HS-5 (cell line): ENCODE measurements around the gene SLC2A10.
"Not testable (repeated sequence)": the region's sequence is repeated elsewhere in the genome, so short reads cannot be mapped to it uniquely, and the experiment has no call there.

Source experiments
- DNase-seq: peaks from one replicate; pipeline ENCODE4 v3.0.0-alpha.2; 2012; ENCODE audit warnings: low read depth

Gene SLC2A10

GRCh38 chr20:46709459-46710152 is at the start of gene SLC2A10:
SLC2A10 (plus strand) TSS chr20:46709649; CDS start chr20:46709737, 88 bp downstream.
- no peak for DNase-seq

GRCh38 chr20:46660487-46660886 is 49.0 kb upstream of the SLC2A10 start:
- no peak for DNase-seq

GRCh38 chr20:46661659-46662058 is 47.8 kb upstream of the SLC2A10 start:
- no peak for DNase-seq

- DNase-seq = no peak
These were observed 45.9 kb upstream of the SLC2A10 start for GRCh38 chr20:46663531-46663930.

GRCh38 chr20:46665602-46666001 is 43.8 kb upstream of the SLC2A10 start:
- no peak for DNase-seq

GRCh38 chr20:46666306-46666705 is 43.1 kb upstream of the SLC2A10 start:
- DNase-seq = no peak

GRCh38 chr20:46666818-46667515 is 42.5 kb upstream of the SLC2A10 start:
- no peak for DNase-seq

- no peak for DNase-seq
These were observed 39.2 kb upstream of the SLC2A10 start for GRCh38 chr20:46670228-46670584.

- DNase-seq = no peak
These were observed 38.6 kb upstream of the SLC2A10 start for GRCh38 chr20:46670585-46671584.

- no peak for DNase-seq
These were observed 37.4 kb upstream of the SLC2A10 start for GRCh38 chr20:46671866-46672542.

GRCh38 chr20:46672543-46673148 is 36.8 kb upstream of the SLC2A10 start:
- DNase-seq = no peak

- DNase-seq = no peak
These were observed 35.8 kb upstream of the SLC2A10 start for GRCh38 chr20:46673394-46674252.

- DNase-seq = no peak
These were observed 35.0 kb upstream of the SLC2A10 start for GRCh38 chr20:46674253-46675083.

- DNase-seq = not testable (repeated sequence)
These were observed 32.7 kb upstream of the SLC2A10 start for GRCh38 chr20:46676649-46677316.

- DNase-seq = no peak
These were observed 31.8 kb upstream of the SLC2A10 start for GRCh38 chr20:46677608-46678007.

GRCh38 chr20:46678516-46678915 is 30.9 kb upstream of the SLC2A10 start:
- no peak for DNase-seq

- DNase-seq = no peak
These were observed 28.8 kb upstream of the SLC2A10 start for GRCh38 chr20:46680684-46681031.

GRCh38 chr20:46681032-46681854 is 28.2 kb upstream of the SLC2A10 start:
- no peak for DNase-seq
